Anterior cingulate cortex (tissue), 58 donors: Measurements from ENCODE around the gene LMX1A.

Experiments
- DNase-seq, 58 donors: peaks; one replicate each; lab custom pipeline; 2025; lab: John Stamatoyannopoulos, UW

Gene LMX1A

DNA sequence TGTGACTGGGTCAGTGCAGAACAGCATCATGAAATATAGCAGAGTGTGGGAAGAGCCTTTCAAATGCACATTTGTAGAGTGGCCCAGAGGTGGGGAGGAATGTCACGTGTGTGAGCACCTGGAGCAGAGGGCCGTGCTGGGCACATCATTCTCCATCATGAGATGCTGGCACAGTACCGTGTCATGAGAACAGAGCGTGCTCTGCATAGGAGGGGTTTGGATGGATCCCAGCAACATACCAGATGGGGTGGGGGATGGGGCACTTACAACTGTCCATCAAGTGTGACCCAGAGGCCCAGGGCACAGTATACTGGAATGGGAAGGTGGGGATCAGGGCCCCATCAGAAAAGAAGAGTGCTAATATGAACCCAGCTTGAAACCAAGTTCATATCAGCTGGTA, 182.0 kb downstream of the LMX1A start:
- peak in 5 of 58 donors; percentile 5 to 36 (median 11) for DNase-seq

DNA sequence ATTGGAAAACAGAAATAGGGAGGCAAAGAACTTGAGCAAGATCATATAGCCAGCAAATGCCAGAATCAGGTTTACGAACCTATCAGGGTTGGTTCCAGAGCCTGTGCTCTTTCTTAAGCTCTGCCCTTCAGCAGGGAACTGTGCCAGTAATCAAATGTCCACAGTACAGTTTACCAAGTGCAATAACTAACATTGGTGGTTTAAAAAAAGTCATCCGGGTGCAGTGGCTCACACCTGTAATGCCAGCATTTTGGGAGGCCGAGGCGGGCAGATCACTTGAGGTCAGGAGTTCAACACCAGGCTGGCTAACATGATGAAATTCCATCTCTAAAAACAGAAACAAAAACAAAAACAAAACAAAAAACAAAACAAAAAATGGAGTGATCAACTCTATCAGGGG, 182.7 kb downstream of the LMX1A start:
- no peak for DNase-seq

DNA sequence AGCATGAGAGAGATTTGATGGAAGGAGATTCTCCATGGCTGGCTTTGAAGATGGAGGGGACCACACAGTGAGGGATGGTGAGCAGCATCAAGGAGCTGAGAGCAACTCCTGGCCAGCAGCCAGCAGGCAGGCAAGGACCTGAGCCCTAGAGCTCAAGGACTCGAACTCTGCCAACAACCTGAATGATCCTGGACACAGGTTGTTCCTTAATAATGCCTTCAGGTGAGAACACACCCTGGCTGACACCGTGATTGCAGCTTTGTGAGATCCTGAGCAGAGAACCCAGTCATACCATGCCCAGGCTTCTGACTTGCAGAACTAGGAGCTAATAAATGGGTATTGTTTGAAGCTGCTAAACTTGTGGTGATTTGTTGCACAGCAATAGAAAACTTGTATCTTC, 183.1 kb downstream of the LMX1A start:
- peak in 1 of 58 donors; percentile 3 for DNase-seq

DNA sequence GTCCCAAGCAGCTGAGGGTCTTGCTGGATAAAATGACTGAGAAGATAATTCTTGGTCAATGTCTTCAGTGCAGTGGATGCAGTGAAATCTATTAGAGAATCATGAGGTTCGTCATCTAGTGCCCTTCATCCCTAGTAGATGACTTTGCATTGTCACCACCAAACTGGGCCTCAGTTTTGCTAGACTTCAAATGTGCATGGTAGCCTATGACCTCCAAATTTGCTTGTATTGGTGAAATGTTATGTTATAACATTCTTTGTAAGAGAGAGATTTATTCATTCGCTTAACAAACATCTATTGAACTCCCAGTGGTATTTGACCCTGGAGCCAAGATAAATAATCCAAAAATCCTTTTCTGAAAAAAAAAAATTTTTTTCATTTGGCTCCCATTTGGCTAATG, 183.8 kb downstream of the LMX1A start:
- DNase-seq: no peak

GRCh38 chr1:165169729-165170128, 186.8 kb downstream of the LMX1A start:
- no peak for DNase-seq

GRCh38 chr1:165169028-165169427, 187.5 kb downstream of the LMX1A start:
- no peak for DNase-seq

DNA sequence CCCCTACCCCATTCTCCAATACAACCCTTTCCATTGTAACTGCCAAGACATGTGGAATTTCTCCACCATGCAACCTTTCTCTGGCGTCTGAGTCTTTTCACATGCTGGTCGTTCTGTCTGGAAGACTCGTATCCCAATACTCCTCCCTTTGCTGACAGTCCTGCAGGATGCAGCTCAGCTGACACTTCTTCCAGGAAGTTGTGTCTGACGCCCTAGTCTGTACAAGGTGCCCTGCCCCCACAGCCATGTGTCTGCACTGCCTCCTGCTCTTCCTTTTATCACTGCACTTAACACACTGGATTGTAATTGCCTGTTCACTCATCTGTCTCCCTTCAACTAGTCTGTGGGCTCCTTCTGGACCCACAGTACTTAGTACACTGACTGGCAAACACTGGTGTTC, 188.0 kb downstream of the LMX1A start:
- no peak for DNase-seq

DNA sequence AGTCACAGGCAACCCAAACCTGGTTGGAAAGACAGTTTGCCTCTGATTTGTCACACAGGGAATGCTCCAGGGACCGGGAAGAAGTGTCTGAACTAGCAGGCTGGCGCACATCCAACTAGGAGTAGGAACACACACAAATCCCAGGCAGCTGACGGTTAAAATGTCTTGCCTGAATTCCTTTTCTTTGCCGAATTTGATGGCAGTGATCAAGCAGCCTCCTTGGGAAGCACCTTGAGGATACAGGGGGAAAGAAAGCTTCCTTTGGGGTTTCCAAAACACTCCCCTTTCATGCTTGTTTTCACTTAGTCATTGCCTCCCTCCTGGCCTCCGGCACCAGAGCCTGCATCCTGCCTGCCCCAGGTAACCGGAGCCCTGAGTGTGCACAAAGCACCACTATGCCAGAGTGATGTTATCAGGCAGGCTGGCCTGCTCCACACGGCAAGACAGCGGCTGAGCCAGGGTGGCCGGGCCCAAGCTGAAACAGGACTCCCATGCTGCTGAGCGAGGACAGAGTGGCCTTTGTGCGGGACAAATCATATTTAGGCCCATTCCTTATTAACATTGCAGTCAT, 193.8 kb downstream of the LMX1A start:
- peak in 4 of 58 donors; percentile 1 to 6 (median 2) for DNase-seq

- DNase-seq: peak in 17 of 58 donors; percentile 2 to 58 (median 8)
These were observed 195.4 kb downstream of the LMX1A start for GRCh38 chr1:165161130-165161529.

- no peak for DNase-seq
These were observed 203.3 kb downstream of the LMX1A start for GRCh38 chr1:165153182-165153581.

DNA sequence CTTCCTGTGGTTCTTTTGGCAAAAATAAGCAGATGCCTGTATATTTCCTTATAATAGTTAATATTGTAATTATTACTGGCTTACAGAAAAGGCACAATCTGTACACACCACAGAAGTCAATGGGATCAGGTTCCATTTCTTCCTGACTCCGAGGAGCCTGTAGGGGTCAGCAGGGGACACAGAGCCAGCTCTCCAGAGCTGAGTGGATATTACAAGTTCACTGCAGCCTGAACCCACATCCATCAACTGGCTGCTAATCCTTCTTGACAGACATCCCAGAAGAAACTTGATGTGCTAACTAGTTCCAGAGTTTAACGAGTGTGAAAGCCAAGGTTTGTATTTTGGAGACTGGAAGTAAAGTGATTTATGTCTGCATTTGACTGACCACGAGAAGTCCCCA, 203.8 kb downstream of the LMX1A start:
- peak in 1 of 58 donors; percentile 3 for DNase-seq

- DNase-seq: no peak
These were observed 204.4 kb downstream of the LMX1A start for GRCh38 chr1:165152109-165152508.
